Thyroid gland (tissue), 4 donors: ENCODE data around the gene CDHR2. TPM values are rescaled to one million over a fixed set of nuclear protein-coding genes. Genes with fewer than 3 reads are reported as not detected.

Experiments used
- DNase-seq, 2 donors: peaks; one replicate each; pipeline ENCODE4 v3.0.0-alpha.2; 2019
- H3K27ac ChIP-seq, 3 donors: fragments of 200-600 bp; sonication (generic); 1 replicate in 2 of 3; 2 replicates in 1 of 3; pipeline ENCODE4 v1.5.1; 2016 to 2019; ENCODE audit warnings: mild to moderate bottlenecking in 1 of 3, moderate library complexity in 1 of 3
- H3K27me3 ChIP-seq: fragments of 200-600 bp; sonication (generic); one replicate; pipeline ENCODE4 v1.5.1; 2019
- H3K36me3 ChIP-seq, 2 donors: fragments of 200-600 bp; sonication (generic); one replicate each; pipeline ENCODE4 v1.5.1; 2016 to 2019
- H3K4me1 ChIP-seq, 2 donors: fragments of 200-600 bp; sonication (generic); one replicate each; pipeline ENCODE4 v1.5.1; 2017 to 2019
- H3K4me3 ChIP-seq, 3 donors: fragments of 200-600 bp; sonication (generic); replicated peaks in 1 of 3; 1 replicate in 2 of 3; 2 replicates in 1 of 3; pipeline ENCODE4 v1.5.1; 2016; ENCODE audit warnings: mild to moderate bottlenecking in 1 of 3
- H3K9me3 ChIP-seq: fragments of 200-600 bp; sonication (generic); one replicate; pipeline ENCODE4 v1.5.1; 2017
- CTCF ChIP-seq, 6 experiments: fragments of 200-600 bp in 3 of 6; fragments of 450-650 bp in 3 of 6; sonication (generic) in 3 of 6; IDR thresholded peaks; one replicate each; pipeline ENCODE4 v1.5.1; 2016 to 2019; ENCODE audit warnings: antibody characterized with exemption in 6 of 6, mild to moderate bottlenecking in 2 of 6, inconsistent platforms in 1 of 6, moderate library complexity in 1 of 6
- POLR2A ChIP-seq, 2 donors: fragments of 450-650 bp; IDR thresholded peaks; one replicate each; pipeline ENCODE4 v1.6.1; 2017; ENCODE audit warnings: antibody characterized with exemption in 2 of 2, mild to moderate bottlenecking in 2 of 2, moderate library complexity in 1 of 2
- WGBS, 2 donors: methylation state at CpG; one replicate each; pipeline ENCODE4 v1.1.5; 2017; 5-methylcytosine and 5-hydroxymethylcytosine counted together
- intact Hi-C: fragments of 100-400 bp; cut with DNase I; formaldehyde crosslinking; loops from one replicate; pipeline ENCODE4 v1.15.1; 2023
- total RNA-seq, 4 donors: library from RNA; depleted of rRNA; stranded (reverse); fragments of >200 nt; gene quantifications; one replicate each; pipeline ENCODE4 v1.2.3, GENCODE V29; 2016

The CDHR2 gene
- total RNA-seq, 4 donors from 2014 or later = 0.11 TPM; not detected in 3

GRCh38 chr5:176525677-176526076 lies 23.5 kb upstream of the CDHR2 start:
- Histone ChIP-seq H3K4me1 (peaks cover 0 to 7% of the 10 kb centered on the region in 2 donors), H3K27ac (no peak overlapping the region), H3K9me3 (no peaks in the 10 kb centered on the region), H3K27me3 (no peaks in the 10 kb centered on the region), H3K36me3 (peaks cover 25 to 28% of the 10 kb centered on the region in 2 donors), H3K4me3 (no peak overlapping the region)
- 94 to 96% methylated on average over 9 of the region's 9 CpGs for WGBS, 2 donors
- no peak for TF ChIP-seq CTCF (IDR thresholded peaks at IDR 0.05)
- no peak for TF ChIP-seq POLR2A (IDR thresholded peaks at IDR 0.05)
- intact Hi-C loops = no loop called here
- no peak for DNase-seq

- H3K36me3 ChIP-seq = peaks cover 32 to 33% of the 10 kb centered on the region in 2 donors
These were observed 22.7 kb upstream of the CDHR2 start for GRCh38 chr5:176526462-176526861.

GRCh38 chr5:176527246-176528222 lies 21.6 kb upstream of the CDHR2 start:
- no peak overlapping the region for H3K4me3 ChIP-seq
- peaks cover 12 to 25% of the 10 kb centered on the region in 2 donors for H3K4me1 ChIP-seq
- 92% methylated on average over 29 to 34 of the region's 34 CpGs for WGBS, 2 donors
- intact Hi-C loops = no loop called here
- no peaks in the 10 kb centered on the region for H3K9me3 ChIP-seq
- H3K27me3 ChIP-seq = no peaks in the 10 kb centered on the region
- H3K36me3 ChIP-seq = peaks cover 32 to 33% of the 10 kb centered on the region in 2 donors
- no peak for DNase-seq
- no peak overlapping the region for H3K27ac ChIP-seq
- TF ChIP-seq POLR2A (IDR thresholded peaks at IDR 0.05) (no peak), CTCF (IDR thresholded peaks at IDR 0.05) (no peak)

More at GRCh38 chr5:176526462-176526861, 22.7 kb upstream of the CDHR2 start:
- Histone ChIP-seq H3K9me3 (no peaks in the 10 kb centered on the region), H3K27ac (no peak overlapping the region), H3K4me1 (peaks cover 3 to 15% of the 10 kb centered on the region in 2 donors), H3K27me3 (no peaks in the 10 kb centered on the region), H3K4me3 (no peak overlapping the region)
- intact Hi-C loops = no loop called here
- TF ChIP-seq POLR2A (IDR thresholded peaks at IDR 0.05) (no peak), CTCF (IDR thresholded peaks at IDR 0.05) (no peak)
- DNase-seq = no peak
- 86 to 96% methylated on average over 8 to 9 of the region's 9 CpGs for WGBS, 2 donors

DNA sequence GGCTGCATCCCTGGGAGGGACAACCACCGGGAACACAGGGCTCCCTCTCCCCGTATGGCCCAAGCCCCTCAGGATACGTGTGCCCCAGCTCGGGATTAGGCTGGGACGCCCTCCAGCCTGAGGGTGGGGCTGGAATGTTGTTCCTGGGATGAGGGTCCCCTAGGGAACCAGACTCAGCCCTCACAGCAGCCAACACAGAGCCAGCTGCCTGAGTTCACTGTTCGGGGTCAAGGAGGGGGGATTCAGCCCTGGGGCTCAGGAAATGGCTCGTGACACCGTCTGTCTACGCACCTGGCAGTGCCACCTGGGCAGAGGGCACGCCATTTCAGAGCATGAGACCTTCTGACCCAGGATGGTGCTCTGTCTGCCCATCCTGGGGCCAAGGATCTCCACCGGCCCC lies 20.8 kb upstream of the CDHR2 start:
- Histone ChIP-seq H3K27ac (no peak overlapping the region), H3K9me3 (no peaks in the 10 kb centered on the region), H3K4me1 (peaks cover 18 to 33% of the 10 kb centered on the region in 2 donors), H3K4me3 (no peak overlapping the region), H3K27me3 (no peaks in the 10 kb centered on the region), H3K36me3 (peaks cover 32 to 33% of the 10 kb centered on the region in 2 donors)
- WGBS, 2 donors = 72 to 90% methylated on average over 5 to 7 of the region's 11 CpGs
- TF ChIP-seq CTCF (IDR thresholded peaks at IDR 0.05) (no peak), POLR2A (IDR thresholded peaks at IDR 0.05) (no peak)
- intact Hi-C loops = no loop called here
- no peak for DNase-seq

- H3K9me3 ChIP-seq = no peaks in the 10 kb centered on the region
- no peak for DNase-seq
- H3K27ac ChIP-seq = no peak overlapping the region
- TF ChIP-seq POLR2A (IDR thresholded peaks at IDR 0.05) (no peak), CTCF (IDR thresholded peaks at IDR 0.05) (no peak)
- peaks cover 32 to 33% of the 10 kb centered on the region in 2 donors for H3K36me3 ChIP-seq
- peaks cover 22 to 36% of the 10 kb centered on the region in 2 donors for H3K4me1 ChIP-seq
- WGBS, 2 donors = 82 to 90% methylated on average over 8 to 17 of the region's 17 CpGs
- H3K4me3 ChIP-seq = no peak overlapping the region
- no peaks in the 10 kb centered on the region for H3K27me3 ChIP-seq
- intact Hi-C loops = no loop called here
These were observed 20.4 kb upstream of the CDHR2 start for GRCh38 chr5:176528761-176529115.
